ENCODE results near the gene EHBP1L1.

The EHBP1L1 gene

DNA sequence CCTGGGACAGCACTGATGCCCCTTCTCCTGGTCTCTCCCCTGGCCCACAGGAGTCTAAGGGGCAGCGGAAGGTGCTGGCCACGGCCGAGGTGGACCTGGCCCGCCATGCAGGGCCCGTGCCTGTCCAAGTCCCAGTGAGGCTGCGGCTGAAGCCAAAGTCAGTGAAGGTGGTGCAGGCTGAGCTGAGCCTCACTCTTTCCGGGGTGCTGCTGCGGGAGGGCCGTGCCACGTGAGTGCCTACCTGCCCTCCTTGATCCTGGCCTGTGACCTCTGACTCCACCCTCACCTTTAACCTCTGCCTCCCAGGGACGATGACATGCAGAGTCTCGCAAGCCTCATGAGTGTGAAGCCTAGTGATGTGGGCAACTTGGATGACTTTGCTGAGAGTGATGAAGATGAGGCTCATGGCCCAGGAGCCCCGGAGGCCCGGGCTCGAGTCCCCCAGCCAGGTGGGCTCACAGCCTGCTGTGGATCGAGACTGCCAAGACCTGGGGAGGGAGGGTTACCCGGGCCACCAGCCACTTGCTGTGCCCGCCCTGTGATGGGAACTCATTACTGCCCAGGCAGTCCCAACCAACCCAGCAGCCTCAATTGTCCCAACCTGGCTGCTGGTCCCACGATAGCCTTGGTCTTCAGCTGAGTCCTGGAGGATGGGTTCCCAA lies 4.3 kb downstream of the EHBP1L1 start:
- no peak for DNase-seq

DNA sequence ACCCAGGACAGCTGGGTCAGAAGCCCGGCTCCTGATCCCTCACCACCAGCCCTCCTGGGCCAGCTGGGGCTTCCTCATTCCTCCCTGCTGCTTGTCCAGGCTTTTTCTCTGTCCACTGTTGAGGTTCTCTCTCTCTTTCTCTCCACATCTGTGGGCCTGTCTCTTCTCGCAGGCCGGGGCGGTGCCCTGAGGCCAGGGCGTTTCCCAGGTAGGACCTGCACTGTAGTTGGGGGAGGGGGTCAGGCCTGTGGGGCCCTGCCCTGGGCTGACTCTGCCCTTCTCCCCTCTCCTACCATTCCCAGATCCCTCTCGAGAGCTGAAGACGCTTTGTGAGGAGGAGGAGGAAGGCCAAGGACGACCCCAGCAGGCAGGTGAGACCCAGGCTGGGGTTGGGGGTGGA lies 4.9 kb downstream of the EHBP1L1 start:
- no peak for DNase-seq

DNA sequence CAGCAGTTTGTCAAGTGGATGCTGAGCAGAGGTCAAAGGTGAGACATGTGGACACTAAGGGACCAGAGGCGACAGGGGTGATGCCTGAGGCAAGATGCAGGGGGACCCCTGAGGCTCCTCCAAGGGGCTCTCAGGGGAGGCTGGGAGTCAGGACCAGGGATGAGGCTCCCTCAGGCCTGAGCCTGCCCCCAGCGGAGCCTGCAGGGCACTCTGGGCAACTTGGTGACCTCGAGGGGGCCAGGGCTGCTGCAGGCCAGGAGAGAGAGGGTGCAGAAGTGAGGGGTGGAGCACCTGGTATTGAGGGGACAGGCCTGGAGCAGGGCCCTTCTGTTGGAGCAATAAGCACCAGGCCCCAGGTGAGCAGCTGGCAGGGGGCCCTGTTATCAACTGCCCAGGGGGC lies 6.1 kb downstream of the EHBP1L1 start:
- DNase-seq: no peak

DNA sequence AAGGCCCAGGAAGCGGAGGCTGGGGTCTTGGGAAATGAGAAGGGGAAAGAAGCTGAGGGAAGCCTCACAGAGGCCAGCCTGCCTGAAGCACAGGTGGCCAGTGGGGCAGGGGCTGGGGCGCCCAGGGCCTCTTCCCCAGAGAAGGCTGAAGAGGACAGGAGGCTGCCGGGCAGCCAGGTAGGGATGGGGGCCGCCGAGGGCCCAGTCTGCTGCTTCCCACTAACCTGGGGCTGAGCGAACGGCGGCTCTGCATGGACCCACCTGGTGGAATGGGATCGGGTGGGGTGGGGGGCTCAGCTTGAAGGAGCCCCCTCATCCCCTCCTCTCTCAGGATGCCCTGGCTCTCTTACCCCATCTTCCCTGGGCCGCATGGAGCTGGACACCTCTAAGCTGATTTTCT lies 7.7 kb downstream of the EHBP1L1 start:
- DNase-seq: no peak

DNA sequence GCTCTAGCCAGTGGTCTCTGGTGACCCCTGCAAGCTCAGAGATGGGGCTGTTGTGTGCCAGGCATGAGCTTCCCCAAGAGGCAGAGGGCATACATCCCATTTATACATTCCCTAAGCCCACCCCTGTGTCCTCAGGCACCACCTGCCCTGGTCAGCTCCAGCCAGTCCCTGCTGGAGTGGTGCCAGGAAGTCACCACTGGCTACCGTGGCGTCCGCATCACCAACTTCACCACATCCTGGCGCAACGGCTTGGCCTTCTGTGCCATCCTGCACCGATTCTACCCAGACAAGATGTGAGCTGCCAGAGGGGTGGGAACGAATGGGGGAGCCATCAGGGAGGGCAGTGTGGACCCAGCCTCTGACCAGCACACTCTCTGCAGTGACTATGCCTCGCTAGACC lies 8.3 kb downstream of the EHBP1L1 start:
- DNase-seq: no peak

DNA sequence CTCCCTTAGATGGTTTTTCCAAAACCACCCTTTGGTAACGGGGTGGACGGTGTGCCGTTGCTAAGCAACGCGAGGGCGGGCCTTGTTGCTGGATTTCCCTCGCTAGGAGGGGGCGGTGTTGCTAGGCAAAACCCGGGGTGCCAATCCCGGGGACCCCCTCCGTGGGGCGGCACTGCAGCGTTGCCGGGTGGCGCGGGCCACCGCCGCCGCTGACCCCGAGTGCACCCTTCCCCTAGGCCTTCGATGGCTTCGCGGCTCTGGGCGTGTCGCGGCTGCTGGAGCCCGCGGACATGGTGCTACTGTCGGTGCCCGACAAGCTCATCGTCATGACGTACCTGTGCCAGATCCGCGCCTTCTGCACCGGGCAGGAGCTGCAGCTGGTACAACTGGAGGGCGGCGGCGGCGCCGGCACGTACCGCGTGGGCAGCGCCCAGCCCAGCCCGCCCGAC lies 8.9 kb downstream of the EHBP1L1 start:
- DNase-seq: no peak

DNA sequence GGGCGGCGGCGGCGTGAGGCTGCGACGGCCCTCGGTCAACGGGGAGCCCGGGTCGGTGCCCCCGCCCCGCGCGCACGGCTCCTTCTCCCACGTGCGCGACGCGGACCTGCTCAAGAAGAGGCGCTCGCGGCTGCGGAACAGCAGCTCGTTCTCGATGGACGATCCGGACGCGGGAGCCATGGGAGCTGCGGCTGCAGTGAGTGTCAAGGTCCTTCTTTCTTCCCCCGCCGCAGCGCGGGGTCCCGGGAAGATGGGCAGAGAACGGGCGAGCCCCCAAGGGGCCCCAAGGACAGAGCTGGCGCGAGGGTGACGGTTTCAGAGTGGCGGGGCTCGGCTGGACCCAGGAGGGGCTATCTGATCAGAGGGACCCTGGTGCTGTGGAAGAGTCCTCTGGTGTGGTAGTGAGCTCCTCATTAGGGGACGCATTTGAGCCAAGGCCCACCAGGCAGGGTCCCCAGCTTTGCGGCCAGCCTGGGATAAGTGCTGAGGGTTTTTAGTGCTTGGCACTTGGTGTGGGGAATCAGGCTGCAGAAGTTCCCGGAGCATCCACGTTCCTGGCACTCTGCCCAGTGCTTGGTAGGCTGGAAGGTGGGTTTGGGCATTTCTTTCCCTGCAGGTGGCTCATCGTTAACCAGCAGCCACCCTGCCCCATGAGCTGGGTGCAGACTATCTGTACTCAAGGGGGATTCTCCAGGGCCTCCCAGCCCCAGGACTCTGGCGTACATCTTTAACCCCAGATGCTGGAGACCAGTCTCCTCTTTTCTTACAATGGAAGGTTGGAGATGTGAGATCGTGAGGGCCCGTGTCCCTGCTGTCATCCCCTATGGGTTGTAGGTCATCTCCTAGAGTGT lies 9.8 kb downstream of the EHBP1L1 start:
- DNase-seq: no peak

DNA sequence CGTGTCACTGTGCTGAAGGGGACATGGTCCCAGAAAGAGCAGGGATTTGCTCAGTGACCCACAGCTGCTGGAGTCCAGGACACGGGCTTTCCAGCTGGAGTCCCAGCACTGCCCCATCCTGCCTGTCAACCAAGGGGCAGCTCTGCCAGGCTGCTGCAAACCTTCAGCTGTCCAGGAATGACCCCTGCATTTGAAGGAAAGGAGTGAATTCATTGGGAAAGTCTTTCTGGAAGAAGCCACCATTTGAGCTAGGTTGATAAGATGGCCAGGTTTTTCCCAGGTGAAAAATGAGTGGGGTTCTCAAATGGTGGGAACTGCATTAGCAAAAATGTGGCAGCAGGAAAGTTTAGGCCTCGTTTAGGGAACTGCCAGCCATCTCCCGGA lies 10.4 kb downstream of the EHBP1L1 start:
- no peak for DNase-seq

DNA sequence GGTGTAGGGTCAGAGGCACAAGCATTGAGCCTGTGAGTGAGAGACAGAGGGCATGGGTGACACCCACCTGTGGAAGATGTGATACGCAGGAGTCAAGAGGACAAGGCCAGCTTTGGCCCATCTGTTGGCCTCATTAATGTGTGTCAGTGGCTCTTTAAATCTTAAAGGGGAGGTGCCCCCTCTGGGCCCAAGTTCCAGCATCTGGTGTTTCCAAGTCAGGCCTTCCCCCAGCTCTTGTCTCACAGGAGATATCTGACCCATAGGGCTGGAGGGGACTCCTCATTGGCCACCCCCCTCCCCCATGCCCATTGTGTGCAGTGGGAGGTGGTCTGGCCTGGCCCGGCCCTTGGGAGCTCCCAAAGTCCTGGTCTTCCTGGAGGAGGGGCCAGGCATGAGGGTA lies 10.8 kb downstream of the EHBP1L1 start:
- no peak for DNase-seq

DNA sequence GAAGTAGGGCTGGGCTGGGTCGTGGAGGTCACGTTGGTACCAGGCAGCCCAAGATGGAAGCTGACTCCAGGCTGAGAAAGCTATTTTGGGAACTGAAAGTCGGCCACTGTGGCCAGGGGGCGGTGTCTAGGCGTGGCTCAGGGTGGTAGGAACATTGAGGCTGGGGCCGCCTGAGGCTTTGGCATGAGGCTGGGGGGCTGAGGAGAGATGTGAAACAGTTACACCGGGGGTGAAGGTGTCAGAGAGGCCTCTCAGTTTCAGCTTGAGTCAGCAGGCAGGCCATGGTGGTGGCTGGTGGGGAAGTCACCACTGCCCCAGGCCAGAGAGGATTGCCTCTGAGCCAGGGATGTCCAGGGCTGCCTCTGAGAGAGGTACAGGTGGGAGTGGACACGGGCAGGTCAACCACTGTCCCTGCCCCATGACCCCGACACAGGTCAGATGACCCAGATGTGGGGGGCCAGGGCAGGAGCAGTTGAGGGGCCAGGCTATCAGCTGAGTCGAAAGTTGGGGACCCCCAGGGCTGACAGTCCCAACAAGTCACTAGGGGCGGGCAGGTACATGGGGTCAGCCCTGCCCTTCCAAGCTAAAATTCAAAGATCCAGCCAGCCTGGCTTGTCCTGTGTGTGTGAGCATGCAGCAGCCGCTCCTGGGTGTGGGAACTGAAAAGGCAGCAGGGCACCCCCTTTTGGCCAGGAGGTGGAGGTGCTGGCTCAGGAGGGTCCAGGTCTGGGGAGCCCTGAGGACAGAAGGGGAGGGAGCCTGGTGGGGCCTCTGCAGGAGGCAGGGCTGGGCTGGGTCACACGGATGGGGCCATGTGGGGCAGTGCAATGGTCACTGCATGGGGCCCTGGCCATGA lies 12.6 kb downstream of the EHBP1L1 start:
- peak; percentile 11 to 13 for DNase-seq

DNA sequence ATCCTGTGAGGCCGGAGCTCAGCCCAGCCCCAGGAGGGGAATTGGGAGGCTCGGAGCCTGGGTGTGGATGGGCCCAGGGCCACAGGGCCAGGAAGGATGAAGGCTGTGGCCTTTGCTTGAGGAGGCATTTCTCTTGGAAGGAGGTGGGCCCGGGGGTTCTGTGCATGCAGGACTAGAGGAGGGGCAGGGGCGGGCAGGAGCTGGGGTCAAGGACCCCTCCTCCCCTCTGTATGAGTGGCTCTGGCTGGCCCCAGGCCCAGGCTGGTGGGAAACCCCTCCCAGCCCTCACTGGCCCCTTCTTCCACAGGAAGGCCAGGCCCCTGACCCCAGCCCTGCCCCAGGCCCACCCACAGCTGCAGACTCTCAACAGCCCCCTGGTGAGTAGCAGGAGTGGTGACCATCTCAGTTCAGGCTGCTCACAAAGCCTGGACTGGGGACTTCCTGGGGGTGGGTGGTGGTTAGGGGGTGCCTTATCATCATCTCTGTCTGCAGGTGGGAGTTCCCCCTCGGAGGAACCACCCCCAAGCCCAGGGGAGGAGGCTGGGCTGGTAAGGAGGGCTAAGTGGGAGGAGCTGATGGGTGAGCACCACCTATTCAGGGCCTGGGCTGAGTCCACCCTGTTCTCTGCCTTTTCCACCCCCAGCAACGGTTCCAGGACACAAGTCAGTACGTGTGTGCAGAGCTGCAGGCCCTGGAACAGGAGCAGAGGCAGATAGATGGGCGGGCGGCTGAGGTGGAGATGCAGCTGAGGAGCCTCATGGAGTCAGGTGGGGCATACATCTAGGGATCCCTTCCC lies 13.8 kb downstream of the EHBP1L1 start:
- no peak for DNase-seq

DNA sequence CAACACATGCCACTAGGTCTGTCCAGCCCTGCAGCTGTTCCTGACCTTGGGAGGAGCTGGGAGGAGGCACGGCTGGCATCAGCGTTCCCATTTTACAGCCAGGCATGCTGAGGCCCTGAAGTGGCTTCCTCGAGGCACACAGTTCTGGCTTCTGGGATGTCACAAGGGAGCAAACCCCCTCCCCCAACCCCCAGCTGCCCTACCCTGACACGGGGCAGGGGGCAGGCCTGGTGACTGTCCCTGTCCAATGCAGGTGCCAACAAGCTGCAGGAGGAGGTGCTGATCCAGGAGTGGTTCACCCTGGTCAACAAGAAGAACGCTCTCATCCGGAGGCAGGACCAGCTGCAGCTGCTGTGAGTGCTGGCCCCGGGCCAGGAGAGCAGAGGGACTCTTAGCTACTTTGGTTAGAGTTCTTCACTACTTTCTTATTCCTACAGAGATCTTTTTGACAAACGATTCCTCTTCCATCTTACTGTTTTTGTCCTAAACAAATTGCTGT lies 14.4 kb downstream of the EHBP1L1 start:
- DNase-seq: peak in 1 of 2 experiments; percentile 54

DNA sequence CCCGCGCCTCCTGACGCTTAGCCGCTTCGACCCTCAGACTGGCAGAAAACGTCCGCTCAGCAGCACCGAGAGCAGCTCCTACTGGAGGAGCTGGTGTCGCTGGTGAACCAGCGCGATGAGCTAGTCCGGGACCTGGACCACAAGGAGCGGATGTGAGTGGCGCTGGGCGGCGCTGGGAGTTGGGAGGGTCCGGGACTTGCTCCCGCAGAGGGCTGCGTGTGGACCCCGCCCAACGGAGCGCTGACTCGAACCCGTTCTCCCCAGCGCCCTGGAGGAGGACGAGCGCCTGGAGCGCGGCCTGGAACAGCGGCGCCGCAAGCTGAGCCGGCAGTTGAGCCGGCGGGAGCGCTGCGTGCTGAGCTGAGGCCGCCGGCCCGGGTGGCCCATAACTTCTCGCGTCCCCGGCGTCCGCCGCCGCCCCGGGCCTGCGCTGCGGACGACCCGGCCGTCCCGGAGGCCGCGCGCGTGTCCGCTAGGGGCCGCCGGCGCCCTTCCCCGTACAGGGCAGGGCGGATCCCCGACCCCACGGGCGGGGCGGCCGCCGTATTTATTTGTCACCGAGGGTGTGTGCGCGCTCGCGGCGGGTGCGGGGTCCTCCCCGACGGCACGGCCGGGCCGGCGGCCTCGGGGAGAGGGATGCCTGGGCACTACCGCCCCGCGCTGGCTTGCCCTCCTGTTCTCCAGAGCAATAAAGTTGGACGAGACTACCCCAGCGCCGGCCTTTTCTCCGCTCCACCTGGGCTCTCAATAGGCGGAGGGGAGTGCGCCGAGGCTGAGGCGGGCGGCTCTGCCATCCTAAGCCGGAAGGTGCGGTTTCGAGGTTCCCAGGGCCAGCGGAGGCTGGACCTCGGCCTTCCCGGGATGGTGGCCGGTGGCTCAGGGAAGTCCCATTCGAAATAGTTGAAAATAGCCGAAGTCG lies 16.3 kb downstream of the EHBP1L1 start:
- no peak for DNase-seq

DNA sequence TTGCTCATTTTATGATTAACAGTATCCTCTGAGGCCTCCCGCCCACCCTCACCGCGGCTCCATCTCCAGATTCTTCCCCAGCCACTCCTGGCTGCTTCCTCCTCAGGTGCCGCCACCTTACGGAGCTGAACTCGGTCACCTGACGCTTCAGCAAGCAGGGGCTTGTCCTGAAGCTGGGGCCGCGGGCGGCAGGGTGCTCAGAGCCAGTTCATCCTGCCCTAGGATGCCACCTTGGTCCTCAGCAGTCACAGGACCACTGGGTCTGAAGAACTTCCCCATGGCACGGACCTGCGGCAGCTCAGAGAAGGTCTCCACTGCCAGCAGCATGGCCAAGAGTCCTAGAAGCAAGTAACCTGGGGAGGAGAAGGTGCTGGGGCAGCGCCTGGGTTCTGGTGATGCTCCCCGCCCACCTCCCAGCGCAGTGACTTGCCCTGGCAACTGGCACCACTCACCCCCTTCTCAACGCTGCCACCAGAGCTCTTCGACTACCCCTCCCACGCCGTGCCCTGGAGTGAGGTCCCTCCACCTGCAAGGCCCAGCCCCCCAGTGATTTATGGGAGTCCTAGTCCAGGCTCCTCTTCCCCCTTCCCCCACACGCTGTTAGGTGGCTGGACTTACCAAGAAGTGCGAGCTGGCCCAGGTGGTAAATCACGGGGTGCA lies 17.1 kb downstream of the EHBP1L1 start:
- no peak for DNase-seq

DNA sequence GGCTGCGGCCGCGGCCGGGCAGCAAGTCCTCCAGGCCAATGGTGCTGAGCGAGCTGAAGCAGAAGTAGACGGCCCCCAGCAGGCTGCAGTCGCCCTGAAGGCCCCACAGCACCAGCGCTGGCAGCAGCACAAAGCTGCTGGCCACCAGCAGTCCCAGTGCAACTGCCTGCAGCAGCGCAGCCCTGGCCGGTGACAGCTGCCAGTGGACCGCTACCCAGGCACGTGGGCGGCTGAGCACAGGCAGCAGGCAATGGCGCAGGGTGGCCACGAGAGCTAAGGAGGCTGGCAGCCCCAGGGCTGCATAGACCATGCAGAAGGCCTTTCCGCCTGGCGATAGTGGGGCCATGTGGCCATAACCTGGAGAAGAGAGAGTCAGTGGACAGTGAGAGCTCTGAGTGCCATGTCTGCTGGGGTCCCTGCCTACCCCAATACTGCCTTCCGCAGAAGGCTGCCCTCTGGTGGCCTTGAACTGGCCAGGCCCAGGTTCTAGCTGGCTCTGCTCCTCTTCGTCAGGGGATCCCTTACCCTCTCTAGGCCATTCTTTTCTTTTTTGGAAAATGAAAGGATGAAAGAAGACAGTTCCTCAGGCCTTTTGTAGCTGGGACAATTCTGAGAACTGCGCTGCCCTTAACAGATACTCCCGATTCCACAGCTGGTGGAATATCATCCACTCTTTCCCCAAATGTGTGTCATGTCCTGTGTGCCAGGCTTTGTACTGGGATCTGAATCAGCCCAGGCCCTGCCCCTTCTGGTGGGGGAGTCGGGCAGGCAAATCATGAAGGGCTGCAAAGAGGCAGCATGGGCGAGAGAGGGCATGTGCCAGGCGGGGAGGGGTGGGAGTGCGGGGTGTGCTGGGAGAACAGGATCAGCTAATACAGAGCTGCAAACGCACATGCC lies 17.9 kb downstream of the EHBP1L1 start:
- DNase-seq: no peak

DNA sequence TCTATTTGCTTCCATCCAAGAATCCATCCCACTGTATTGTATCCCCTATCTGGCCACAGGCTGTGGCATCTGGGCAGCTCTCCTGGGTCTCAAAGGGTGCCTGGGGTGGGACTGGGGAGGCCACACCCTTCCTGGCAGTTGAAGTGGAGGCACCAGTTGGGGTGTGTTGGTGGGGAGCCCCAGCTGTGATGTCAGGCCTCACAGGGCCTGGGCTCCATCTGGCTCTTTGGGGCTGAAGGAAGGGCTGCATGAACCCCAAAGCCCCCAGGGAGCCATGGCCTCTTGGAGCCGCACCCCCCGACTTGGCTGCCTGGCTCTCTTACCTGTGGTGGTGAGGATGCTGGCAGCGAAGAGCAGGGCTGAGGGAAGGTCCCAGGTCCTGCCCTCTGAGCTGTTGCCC lies 19.3 kb downstream of the EHBP1L1 start:
- DNase-seq: no peak

DNA sequence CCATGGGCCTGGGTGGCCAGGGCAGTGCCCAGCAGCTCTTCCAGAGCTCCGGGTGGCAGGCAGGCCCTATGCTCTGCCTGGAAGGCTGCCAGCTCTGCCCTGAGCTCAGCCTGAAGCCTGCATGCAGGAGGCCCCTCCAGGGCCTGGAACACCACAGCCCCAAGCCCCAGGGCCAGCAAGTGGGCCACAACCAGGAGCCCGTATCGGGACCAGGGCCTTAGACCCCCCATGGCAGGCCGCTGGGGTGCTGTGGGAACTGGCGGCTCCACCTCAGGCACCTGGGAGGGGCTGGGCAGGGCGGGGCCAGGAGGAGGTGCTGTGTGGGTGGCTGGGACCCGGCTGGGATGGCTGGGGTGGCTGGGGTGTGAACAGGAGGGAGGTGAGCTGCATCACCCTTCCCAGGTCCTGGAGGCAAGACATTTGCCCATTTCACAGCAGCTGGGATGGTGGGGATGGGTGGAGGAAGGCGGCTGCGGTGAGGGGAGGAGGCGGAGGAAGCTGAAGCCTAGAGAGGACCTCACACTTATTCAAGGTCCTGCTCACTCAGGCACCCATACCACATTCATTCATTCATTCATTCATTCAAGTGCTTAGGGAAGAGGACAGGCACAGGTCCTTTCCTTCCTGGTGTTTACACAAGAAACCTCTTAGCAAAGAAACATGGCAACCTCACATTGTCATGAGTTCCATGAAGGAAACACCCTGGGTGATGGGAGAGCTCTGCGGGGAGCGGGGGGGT lies 19.9 kb downstream of the EHBP1L1 start, which contains the start of gene KCNK7:
Gene KCNK7 (minus strand): TSS at position 258 of the 739 bp plus-strand sequence. CDS start 28 bp downstream, at position 230.
- DNase-seq: no peak

DNA sequence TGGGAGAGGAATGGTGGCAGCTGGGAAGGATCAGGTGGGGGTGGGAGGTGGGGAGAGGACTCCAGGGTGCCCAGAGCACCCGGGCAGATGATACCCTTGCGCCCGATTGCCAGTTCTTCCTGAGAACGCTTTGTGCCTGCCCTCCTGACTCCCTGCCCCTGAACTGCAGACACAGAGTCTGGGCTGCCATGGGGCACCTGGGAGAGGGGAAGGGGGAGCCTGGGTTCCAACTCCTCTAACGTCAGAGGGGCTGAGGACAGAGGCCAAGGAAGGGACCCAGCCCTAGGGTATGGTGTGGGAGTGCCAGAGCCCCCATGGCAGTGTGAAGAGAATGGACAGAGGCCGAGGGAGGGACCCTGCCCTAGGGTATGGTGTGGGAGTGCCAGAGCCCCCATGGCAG lies 20.7 kb downstream of the EHBP1L1 start:
- no peak for DNase-seq

DNA sequence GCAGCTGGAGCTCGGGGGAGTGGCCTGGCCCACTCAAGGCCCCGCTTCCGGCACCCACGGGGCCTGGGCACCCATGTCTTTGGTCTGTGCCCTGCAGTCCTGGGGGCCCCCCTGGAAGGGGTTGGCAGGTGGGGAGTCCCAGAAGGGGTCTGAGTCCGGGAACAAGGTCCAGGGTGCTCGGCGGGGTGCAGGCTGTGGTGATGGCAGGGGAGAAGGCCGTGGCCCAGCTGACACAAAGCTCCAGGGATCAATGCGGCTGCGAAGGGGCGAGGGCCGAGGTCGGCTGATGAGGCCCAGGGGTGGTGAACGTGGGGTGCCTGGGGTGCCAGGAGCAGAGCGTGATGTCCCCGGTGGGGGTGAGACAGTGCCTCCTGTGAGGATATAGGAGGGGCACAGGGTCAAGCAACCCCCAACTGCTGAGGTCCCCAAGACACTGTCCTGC lies 22.4 kb downstream of the EHBP1L1 start:
- DNase-seq: no peak
